K562 (cell line): ENCODE measurements around the gene LMO4. TPM values are rescaled to one million over a fixed set of nuclear protein-coding genes. Genes with fewer than 3 reads are reported as not detected.

ENCODE experiments used
- ATAC-seq: fragments of 200-7000 bp; cut with Tn5 transposase; 3 replicates; pipeline ENCODE4 v1.9.1; 2020; ENCODE audit warnings: moderate library complexity
- BruUV-seq: library from RNA; stranded (reverse); fragments of 400-500 nt; replicated peaks from 2 replicates; lab custom pipeline; 2021; lab: Mats Ljungman, UMichigan
- CTCF ChIA-PET: fragments of 300-600 bp; formaldehyde crosslinking; extraction: SDS; loops from one replicate; lab custom pipeline; 2021; ENCODE audit warnings: low intra/inter-chr PET ratio; lab: Yijun Ruan, JAX
- POLR2A ChIA-PET: fragments of 300-600, 350-650 bp; sonication (Branson Sonifier 250); formaldehyde crosslinking; extraction: SDS; loops from one replicate; lab custom pipeline; 2021; ENCODE audit warnings: antibody characterized with exemption, inconsistent platforms; lab: Yijun Ruan, JAX
- DNase-seq, 4 experiments: peaks; one replicate each; pipeline versions ENCODE4 v3.0.0 to v3.0.0-alpha.2; 2011 to 2018; ENCODE audit warnings: low spot score in 3 of 4, mixed read lengths in 3 of 4; ENCODE audit errors: extremely low read depth in 1 of 4
- FAIRE-seq: peaks from 2 replicates; lab custom pipeline; 2011; peaks lifted over from hg19 to GRCh38; lab: Jason Lieb, UNC
- H2AFZ ChIP-seq: 2 replicates; pipeline ENCODE4 v1.6.0; 2011; ENCODE audit warnings: low read depth, low read length, control low read depth, inconsistent platforms
- H3K27ac ChIP-seq: fragments of 200-600 bp; 3 replicates; pipeline ENCODE4 v1.8.0; 2011; ENCODE audit warnings: low read depth, mild to moderate bottlenecking, control low read depth, inconsistent platforms, low read length, moderate library complexity, mixed read lengths; ENCODE audit errors: extremely low read depth
- H3K27me3 ChIP-seq, 2 experiments: fragments of 300-600 bp in 1 of 2; 2 replicates in 1 of 2; 3 replicates in 1 of 2; pipeline versions ENCODE4 v1.6.0 to v1.8.0; 2011; ENCODE audit warnings: inconsistent platforms in 2 of 2, low read length in 2 of 2, mild to moderate bottlenecking in 1 of 2, mixed read lengths in 1 of 2, moderate library complexity in 1 of 2; ENCODE audit not compliant: control insufficient read depth in 2 of 2, insufficient read depth in 2 of 2
- H3K36me3 ChIP-seq: fragments of 300-600 bp; 3 replicates; pipeline ENCODE4 v1.8.0; 2011; ENCODE audit warnings: mild to moderate bottlenecking, low read length, inconsistent platforms; ENCODE audit not compliant: control insufficient read depth, insufficient read depth
- H3K4me1 ChIP-seq, 2 experiments: fragments of 200-600 bp in 1 of 2; replicated peaks in 1 of 2; 2 replicates in 1 of 2; 3 replicates in 1 of 2; pipeline versions ENCODE4 v1.5.1 to v1.8.0; 2011; ENCODE audit warnings: inconsistent platforms in 2 of 2, low read length in 2 of 2, mild to moderate bottlenecking in 1 of 2, mixed read lengths in 1 of 2, moderate library complexity in 1 of 2; ENCODE audit not compliant: control insufficient read depth in 2 of 2, insufficient read depth in 2 of 2
- H3K4me2 ChIP-seq: 2 replicates; pipeline ENCODE4 v1.6.1; 2011; ENCODE audit warnings: low read length, control low read depth, inconsistent platforms, mixed read lengths; ENCODE audit not compliant: insufficient read depth
- H3K4me3 ChIP-seq: fragments of 200-600 bp; sonication (generic), shearing (Covaris generic); 2 replicates; pipeline ENCODE4 v1.5.1; 2016; ENCODE audit warnings: control low read depth, inconsistent platforms
- H3K79me2 ChIP-seq: fragments of 200-600 bp; 3 replicates; pipeline ENCODE4 v1.8.0; 2011; ENCODE audit warnings: low read length, inconsistent platforms; ENCODE audit not compliant: control insufficient read depth, insufficient read depth
- H3K9ac ChIP-seq, 2 experiments: 2 replicates each; pipeline versions ENCODE4 v1.6.0 to v1.6.1; 2011; ENCODE audit warnings: low read depth in 2 of 2, low read length in 2 of 2, control low read depth in 1 of 2, inconsistent platforms in 1 of 2, mild to moderate bottlenecking in 1 of 2, mixed read lengths in 1 of 2; ENCODE audit not compliant: insufficient read depth in 1 of 2
- H3K9me1 ChIP-seq: one replicate; pipeline ENCODE4 v1.6.0; 2011; ENCODE audit warnings: inconsistent platforms, mild to moderate bottlenecking, low read length, moderate library complexity; ENCODE audit not compliant: control insufficient read depth, insufficient read depth
- H3K9me3 ChIP-seq: replicated peaks from 2 replicates; pipeline ENCODE4 v1.5.1; 2011; ENCODE audit warnings: low read depth, low read length, inconsistent platforms; ENCODE audit not compliant: control insufficient read depth, insufficient read depth
- H4K20me1 ChIP-seq: replicated peaks from 2 replicates; pipeline ENCODE4 v1.6.1; 2011; ENCODE audit warnings: low read length, inconsistent platforms, mixed read lengths; ENCODE audit not compliant: control insufficient read depth, insufficient read depth
- C11orf30 ChIP-seq: fragments of 450-650 bp; IDR thresholded peaks from 2 replicates; pipeline ENCODE4 v1.6.1; 2016; ENCODE audit warnings: low read depth, mild to moderate bottlenecking
- CREB1 ChIP-seq, 2 experiments: sonication (generic) in 1 of 2; formaldehyde crosslinking in 1 of 2; IDR thresholded peaks; 2 replicates each; pipeline versions ENCODE4 v1.6.1 to v1.8.0; 2012 to 2022; ENCODE audit warnings: inconsistent platforms in 1 of 2, mild to moderate bottlenecking in 1 of 2, missing genetic modification reagents in 1 of 2, moderate library complexity in 1 of 2
- HINFP ChIP-seq: fragments of 450-650 bp; conservative IDR thresholded peaks from 2 replicates; pipeline ENCODE4 v1.6.1; 2016; ENCODE audit warnings: missing genetic modification characterization, low read depth, mild to moderate bottlenecking, control low read depth, missing compliant biosample characterization
- RAD21 ChIP-seq, 2 experiments: fragments of 250-450 bp in 1 of 2; fragments of 450-650 bp in 1 of 2; sonication (Bioruptor Pico) in 1 of 2; formaldehyde crosslinking in 1 of 2; IDR thresholded peaks in 1 of 2; conservative IDR thresholded peaks in 1 of 2; 2 replicates each; pipeline versions ENCODE4 v1.4.0 to v1.8.0; 2020 to 2022; ENCODE audit warnings: mild to moderate bottlenecking in 2 of 2, moderate library complexity in 1 of 2
- SMAD4 ChIP-seq: fragments of 250-450 bp; sonication (Bioruptor Pico); conservative IDR thresholded peaks from 2 replicates; pipeline ENCODE4 v1.8.0; 2021; ENCODE audit warnings: inconsistent platforms, mild to moderate bottlenecking, moderate library complexity
- SMC3 ChIP-seq: conservative IDR thresholded peaks from 2 replicates; pipeline ENCODE4 v1.6.1; 2011; ENCODE audit warnings: low read depth, low read length, improper control_type of control experiment; ENCODE audit not compliant: insufficient read depth
- TFAM ChIP-seq: fragments of 250-450 bp; sonication (Bioruptor Pico); conservative IDR thresholded peaks from 2 replicates; pipeline ENCODE4 v1.5.0; 2021; ENCODE audit warnings: mild to moderate bottlenecking, moderate library complexity
- YY1 ChIP-seq, 3 experiments: IDR thresholded peaks; 2 replicates each; pipeline ENCODE4 v1.6.1; 2011; ENCODE audit warnings: low read length in 2 of 3, mild to moderate bottlenecking in 2 of 3, moderate library complexity in 2 of 3, borderline replicate concordance in 1 of 3, control low read depth in 1 of 3, low read depth in 1 of 3; ENCODE audit not compliant: insufficient read depth in 3 of 3, insufficient replicate concordance in 2 of 3, control insufficient read depth in 1 of 3, insufficient read length in 1 of 3; ENCODE audit errors: extremely low read depth in 1 of 3
- WGBS: fragments of 100-300 bp; shearing (Covaris generic); methylation state at CpG from one replicate; pipeline ENCODE4 v1.1.6; 2016; ENCODE audit warnings: low coverage, mixed read lengths; ENCODE audit not compliant: insufficient coverage; ENCODE audit errors: missing lambda C conversion rate; 5-methylcytosine and 5-hydroxymethylcytosine counted together
- in situ Hi-C: fragments of 300-500 bp; cut with MboI; formaldehyde crosslinking; loops from 4 replicates; pipeline ENCODE4 v1.15.0; 2018; ENCODE audit warnings: inconsistent platforms, mixed read lengths
- intact Hi-C: fragments of 100-400 bp; cut with micrococcal nuclease; formaldehyde crosslinking; loops from 2 replicates; pipeline ENCODE4 v1.14.2; 2022
- polyA plus RNA-seq, 8 experiments: library from polyadenylated mRNA; depleted of rRNA in 4 of 8; stranded (reverse) in 5 of 8; unstranded in 3 of 8; fragments of >200 nt; fragmentation: Nextera tagmentation in 2 of 8; fragmentation: Illumina TruSeq in 1 of 8; extraction: Ambion mirVana in 2 of 8; extraction: Trizol in 1 of 8; gene quantifications; 2 replicates each; pipeline versions ENCODE4 v1.2.1 to v1.2.3, GENCODE V29; 2011 to 2014; ENCODE audit warnings: inconsistent platforms in 1 of 8, missing spikeins in 1 of 8
- total RNA-seq, 7 experiments: library from RNA; depleted of rRNA in 6 of 7; stranded (reverse); fragments of >200 nt in 6 of 7; fragmentation: Illumina TruSeq in 2 of 7; extraction: Trizol in 2 of 7; gene quantifications; 2 replicates each; pipeline versions ENCODE4 v1.2.1 to v1.2.3, GENCODE V29; 2011 to 2021; ENCODE audit warnings: low replicate concordance in 1 of 7
- TF ChIP-seq, protein P1 (sequence below), 2 experiments: fragments of 450-650 bp; IDR thresholded peaks; 2 replicates each; pipeline ENCODE4 v1.6.1; 2018; ENCODE audit warnings: mild to moderate bottlenecking in 2 of 2, low read depth in 1 of 2; ENCODE audit not compliant: partially characterized antibody in 2 of 2
- TF ChIP-seq, protein P2 (sequence below): IDR thresholded peaks from 2 replicates; pipeline ENCODE4 v1.6.1; 2012; ENCODE audit warnings: low read depth, low read length, improper control_type of control experiment, borderline replicate concordance

LMO4 gene
- total and polyA plus RNA-seq, 9 of the 15 experiments (the other 6 are each of a cell fraction or from before 2014, with no cell fraction given) = 3.1 to 35.3 (median 22.4) TPM

- Histone ChIP-seq H3K27ac (no peak overlapping the region), H3K4me3 (no peak overlapping the region), H3K27me3 (no peaks in the 10 kb centered on the region), H3K36me3 (no peaks in the 10 kb centered on the region), H3K9ac (no peak overlapping the region), H3K4me1 (peaks cover 5% of the 10 kb centered on the region in 2 experiments; a peak in 3 of 5 replicates), H3K79me2 (peaks cover 21% of the 10 kb centered on the region), H3K9me3 (no peaks in the 10 kb centered on the region), H3K4me2 (no peak overlapping the region), H2AFZ (peak overlapping the region; percentile 60), H3K9me1 (no peaks in the 10 kb centered on the region), H4K20me1 (no peaks in the 10 kb centered on the region)
- FAIRE-seq (peak; percentile 79), DNase-seq (peak; percentile 37 to 64 (median 46)), ATAC-seq (no peak)
- CTCF ChIA-PET = interaction anchor here (1.2 kb wide), 1 partner anchor 1269 kb away, joined by 3 read pairs; no protein-coding TSS in a partner anchor
- POLR2A ChIA-PET = no interaction called here
- 31% methylated on average over 10 of the region's 10 CpGs for WGBS
- no TSS peak for BruUV-seq
- in situ Hi-C loops (no loop called here), intact Hi-C loops (loop anchor here (2.0 kb wide), 1 partner anchor 125 kb away; no protein-coding TSS in a partner anchor)
- TF ChIP-seq, protein P1, sequence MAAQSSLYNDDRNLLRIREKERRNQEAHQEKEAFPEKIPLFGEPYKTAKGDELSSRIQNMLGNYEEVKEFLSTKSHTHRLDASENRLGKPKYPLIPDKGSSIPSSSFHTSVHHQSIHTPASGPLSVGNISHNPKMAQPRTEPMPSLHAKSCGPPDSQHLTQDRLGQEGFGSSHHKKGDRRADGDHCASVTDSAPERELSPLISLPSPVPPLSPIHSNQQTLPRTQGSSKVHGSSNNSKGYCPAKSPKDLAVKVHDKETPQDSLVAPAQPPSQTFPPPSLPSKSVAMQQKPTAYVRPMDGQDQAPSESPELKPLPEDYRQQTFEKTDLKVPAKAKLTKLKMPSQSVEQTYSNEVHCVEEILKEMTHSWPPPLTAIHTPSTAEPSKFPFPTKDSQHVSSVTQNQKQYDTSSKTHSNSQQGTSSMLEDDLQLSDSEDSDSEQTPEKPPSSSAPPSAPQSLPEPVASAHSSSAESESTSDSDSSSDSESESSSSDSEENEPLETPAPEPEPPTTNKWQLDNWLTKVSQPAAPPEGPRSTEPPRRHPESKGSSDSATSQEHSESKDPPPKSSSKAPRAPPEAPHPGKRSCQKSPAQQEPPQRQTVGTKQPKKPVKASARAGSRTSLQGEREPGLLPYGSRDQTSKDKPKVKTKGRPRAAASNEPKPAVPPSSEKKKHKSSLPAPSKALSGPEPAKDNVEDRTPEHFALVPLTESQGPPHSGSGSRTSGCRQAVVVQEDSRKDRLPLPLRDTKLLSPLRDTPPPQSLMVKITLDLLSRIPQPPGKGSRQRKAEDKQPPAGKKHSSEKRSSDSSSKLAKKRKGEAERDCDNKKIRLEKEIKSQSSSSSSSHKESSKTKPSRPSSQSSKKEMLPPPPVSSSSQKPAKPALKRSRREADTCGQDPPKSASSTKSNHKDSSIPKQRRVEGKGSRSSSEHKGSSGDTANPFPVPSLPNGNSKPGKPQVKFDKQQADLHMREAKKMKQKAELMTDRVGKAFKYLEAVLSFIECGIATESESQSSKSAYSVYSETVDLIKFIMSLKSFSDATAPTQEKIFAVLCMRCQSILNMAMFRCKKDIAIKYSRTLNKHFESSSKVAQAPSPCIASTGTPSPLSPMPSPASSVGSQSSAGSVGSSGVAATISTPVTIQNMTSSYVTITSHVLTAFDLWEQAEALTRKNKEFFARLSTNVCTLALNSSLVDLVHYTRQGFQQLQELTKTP (IDR thresholded peaks at IDR 0.05; ENCODE audit: low read depth in 1 of 2, partially characterized antibody in 2 of 2) = no peak
- TF ChIP-seq SMAD4 (CRISPR knock-in tag) (no peak), TFAM (CRISPR knock-in tag) (no peak), CREB1 (IDR thresholded peaks at IDR 0.05) (no peak), CREB1 (CRISPR knock-in tag; IDR thresholded peaks at IDR 0.05) (no peak), RAD21 (CRISPR knock-in tag; conservative IDR thresholded peaks at IDR 0.05 in 1 of 2, IDR thresholded peaks at IDR 0.05 in 1 of 2) (peak; percentile 52 to 80), SMC3 (0 out of 2 replicates have a peak, but pooled peaks have one; percentile 15), YY1 (IDR thresholded peaks at IDR 0.05; ENCODE audit: borderline replicate concordance in 1 of 3, control insufficient read depth in 1 of 3, extremely low read depth in 1 of 3, insufficient read depth in 3 of 3, insufficient read length in 1 of 3, insufficient replicate concordance in 2 of 3, low read depth in 1 of 3, low read length in 2 of 3) (no peak), C11orf30 (peak; percentile 37), HINFP (tag) (no peak)
- TF ChIP-seq, protein P2, sequence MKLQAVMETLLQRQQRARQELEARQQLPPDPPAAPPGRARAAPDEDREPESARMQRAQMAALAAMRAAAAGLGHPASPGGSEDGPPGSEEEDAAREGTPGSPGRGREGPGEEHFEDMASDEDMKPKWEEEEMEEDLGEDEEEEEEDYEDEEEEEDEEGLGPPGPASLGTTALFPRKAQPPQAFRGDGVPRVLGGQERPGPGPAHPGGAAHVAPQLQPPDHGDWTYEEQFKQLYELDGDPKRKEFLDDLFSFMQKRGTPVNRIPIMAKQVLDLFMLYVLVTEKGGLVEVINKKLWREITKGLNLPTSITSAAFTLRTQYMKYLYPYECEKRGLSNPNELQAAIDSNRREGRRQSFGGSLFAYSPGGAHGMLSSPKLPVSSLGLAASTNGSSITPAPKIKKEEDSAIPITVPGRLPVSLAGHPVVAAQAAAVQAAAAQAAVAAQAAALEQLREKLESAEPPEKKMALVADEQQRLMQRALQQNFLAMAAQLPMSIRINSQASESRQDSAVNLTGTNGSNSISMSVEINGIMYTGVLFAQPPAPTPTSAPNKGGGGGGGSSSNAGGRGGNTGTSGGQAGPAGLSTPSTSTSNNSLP = peak; percentile 70; the same call in 1 of the 2 replicates
Observed at GRCh38 chr1:87325982-87326738, 2.5 kb upstream of the LMO4 start.
